T-helper 2 cell (primary cell): ENCODE results near the gene HTRA3.

Experiments
- DNase-seq, 5 experiments: peaks; one replicate each; pipeline versions ENCODE4 v3.0.0 to v3.0.0-alpha.2; 2012 to 2022

HTRA3 gene

GRCh38 chr4:8282134-8282641 is 12.6 kb downstream of the HTRA3 start:
- no peak for DNase-seq

GRCh38 chr4:8282742-8283141 is 13.2 kb downstream of the HTRA3 start:
- no peak for DNase-seq

GRCh38 chr4:8283161-8283560 is 13.6 kb downstream of the HTRA3 start:
- DNase-seq = no peak

GRCh38 chr4:8283631-8284121 is 14.1 kb downstream of the HTRA3 start:
- no peak for DNase-seq

GRCh38 chr4:8284391-8284790 is 14.8 kb downstream of the HTRA3 start:
- no peak for DNase-seq

GRCh38 chr4:8285143-8285975 is 15.8 kb downstream of the HTRA3 start:
- no peak for DNase-seq

- DNase-seq = no peak
These were observed 16.6 kb downstream of the HTRA3 start for GRCh38 chr4:8285976-8286718.

- no peak for DNase-seq
These were observed 17.3 kb downstream of the HTRA3 start for GRCh38 chr4:8286719-8287342.

- no peak for DNase-seq
These were observed 18.1 kb downstream of the HTRA3 start for GRCh38 chr4:8287343-8288280.

- DNase-seq = no peak
These were observed 19.7 kb downstream of the HTRA3 start for GRCh38 chr4:8289151-8289750.

GRCh38 chr4:8289956-8290700 is 20.6 kb downstream of the HTRA3 start:
- no peak for DNase-seq

GRCh38 chr4:8290701-8290970 is 21.1 kb downstream of the HTRA3 start:
- DNase-seq = no peak

- DNase-seq = no peak
These were observed 21.6 kb downstream of the HTRA3 start for GRCh38 chr4:8291036-8291682.

GRCh38 chr4:8291701-8292477 is 22.3 kb downstream of the HTRA3 start:
- DNase-seq = no peak

GRCh38 chr4:8292478-8293107 is 23.0 kb downstream of the HTRA3 start:
- DNase-seq = no peak

GRCh38 chr4:8293131-8293975 is 23.8 kb downstream of the HTRA3 start:
- DNase-seq = no peak

- no peak for DNase-seq
These were observed 24.5 kb downstream of the HTRA3 start for GRCh38 chr4:8294036-8294435.

- no peak for DNase-seq
These were observed 25.2 kb downstream of the HTRA3 start for GRCh38 chr4:8294775-8295174.
